Keratinocyte (primary cell): Measurements from ENCODE around the gene PHLPP2. TPM values are rescaled to one million over a fixed set of nuclear protein-coding genes. Genes with fewer than 3 reads are reported as not detected.

ENCODE experiments used
- DNase-seq: peaks from one replicate; pipeline ENCODE4 v3.0.0-alpha.2; 2011; ENCODE audit warnings: low read depth, missing footprints, low spot score
- FAIRE-seq: peaks from 2 replicates; lab custom pipeline; 2011; peaks lifted over from hg19 to GRCh38; lab: Jason Lieb, UNC
- H2AFZ ChIP-seq: 2 replicates; pipeline ENCODE4 v1.6.0; 2012; ENCODE audit warnings: low read length, control low read depth, inconsistent platforms; ENCODE audit not compliant: control insufficient read depth
- H3K27ac ChIP-seq: 2 replicates; pipeline ENCODE4 v1.5.1; 2011; ENCODE audit warnings: low read length; ENCODE audit not compliant: control insufficient read depth, insufficient read depth
- H3K27me3 ChIP-seq: 3 replicates; pipeline ENCODE4 v1.6.0; 2011; ENCODE audit warnings: low read length; ENCODE audit not compliant: control insufficient read depth, insufficient read depth; ENCODE audit errors: extremely low read depth
- H3K36me3 ChIP-seq, 2 experiments: 2 replicates in 1 of 2; 3 replicates in 1 of 2; pipeline ENCODE4 v1.5.1; 2011; ENCODE audit warnings: low read length in 2 of 2, mild to moderate bottlenecking in 1 of 2; ENCODE audit not compliant: control insufficient read depth in 2 of 2, insufficient read depth in 2 of 2; ENCODE audit errors: extremely low read depth in 1 of 2
- H3K4me1 ChIP-seq: 3 replicates; pipeline ENCODE4 v1.5.1; 2011; ENCODE audit warnings: low read length; ENCODE audit not compliant: control insufficient read depth, insufficient read depth; ENCODE audit errors: extremely low read depth
- H3K4me2 ChIP-seq: 3 replicates; pipeline ENCODE4 v1.6.0; 2011; ENCODE audit warnings: low read depth, low read length; ENCODE audit not compliant: control insufficient read depth, insufficient read depth; ENCODE audit errors: extremely low read depth
- H3K4me3 ChIP-seq, 3 experiments: fragments of 200-600 bp in 1 of 3; sonication (generic) in 1 of 3; 2 replicates in 2 of 3; 3 replicates in 1 of 3; pipeline ENCODE4 v1.5.1; 2011 to 2016; ENCODE audit warnings: low read length in 3 of 3, mild to moderate bottlenecking in 3 of 3, control low read depth in 2 of 3, inconsistent platforms in 1 of 3, low read depth in 1 of 3, mixed read lengths in 1 of 3, mixed run types in 1 of 3, moderate library complexity in 1 of 3; ENCODE audit not compliant: control insufficient read depth in 2 of 3, insufficient read depth in 2 of 3; ENCODE audit errors: extremely low read depth in 1 of 3
- H3K79me2 ChIP-seq: 2 replicates; pipeline ENCODE4 v1.6.0; 2012; ENCODE audit warnings: low read length; ENCODE audit not compliant: control insufficient read depth, insufficient read depth
- H3K9ac ChIP-seq: 3 replicates; pipeline ENCODE4 v1.6.0; 2011; ENCODE audit warnings: low read length; ENCODE audit not compliant: control insufficient read depth, insufficient read depth; ENCODE audit errors: extremely low read depth
- H3K9me1 ChIP-seq: 3 replicates; pipeline ENCODE4 v1.6.0; 2011; ENCODE audit warnings: low read length; ENCODE audit not compliant: control insufficient read depth, insufficient read depth; ENCODE audit errors: extremely low read depth
- H3K9me3 ChIP-seq: 2 replicates; pipeline ENCODE4 v1.5.1; 2012; ENCODE audit warnings: low read depth, low read length; ENCODE audit not compliant: control insufficient read depth
- H4K20me1 ChIP-seq: 3 replicates; pipeline ENCODE4 v1.6.0; 2011; ENCODE audit warnings: low read length; ENCODE audit not compliant: control insufficient read depth, insufficient read depth; ENCODE audit errors: extremely low read depth
- EZH2 ChIP-seq: IDR thresholded peaks from one replicate; pipeline ENCODE4 v1.6.1; 2012; ENCODE audit warnings: inconsistent platforms, mild to moderate bottlenecking, low read length, moderate library complexity
- dilution Hi-C: fragments of 300-500 bp; cut with MboI; formaldehyde crosslinking; loops from one replicate; pipeline ENCODE4 v1.7.0; 2020; ENCODE audit warnings: low sequenced_read_pairs; ENCODE audit not compliant: extremely low pct_ligation_motif_present
- polyA minus RNA-seq, 3 experiments: library from RNA; depleted of rRNA, polyadenylated mRNA; stranded (reverse); fragments of >200 nt; gene quantifications; 1 replicate in 1 of 3; 2 replicates in 1 of 3; 3 replicates in 1 of 3; pipeline ENCODE4 v1.2.3, GENCODE V29; 2011
- polyA plus RNA-seq, 5 experiments: library from polyadenylated mRNA; depleted of rRNA in 3 of 5; stranded (reverse) in 3 of 5; stranded (forward) in 1 of 5; unstranded in 1 of 5; fragments of >200 nt; gene quantifications; 1 replicate in 1 of 5; 2 replicates in 3 of 5; 3 replicates in 1 of 5; pipeline versions ENCODE4 v1.2.1 to v1.2.3, GENCODE V29; 2011 to 2012; ENCODE audit warnings: missing spikeins in 2 of 5, low read depth in 1 of 5, low replicate concordance in 1 of 5
- TF ChIP-seq, protein P1 (sequence below), 3 experiments: IDR thresholded peaks in 1 of 3; conservative IDR thresholded peaks in 1 of 3; optimal IDR thresholded peaks in 1 of 3; 2 replicates in 2 of 3; 3 replicates in 1 of 3; pipeline versions ENCODE3 to v1.5.1; 2011; ENCODE audit warnings: low read length in 3 of 3, mild to moderate bottlenecking in 3 of 3, moderate library complexity in 2 of 3, control low read depth in 1 of 3, inconsistent platforms in 1 of 3; ENCODE audit not compliant: insufficient read depth in 2 of 3; ENCODE audit errors: extremely low read depth in 1 of 3

PHLPP2 gene
- 6.0 to 7.6 TPM (median 6.5 TPM) in 3 replicates for polyA plus RNA-seq
- polyA plus RNA-seq (2011; ENCODE audit: low read depth), result 1.4 TPM
- 2.6 and 4.6 TPM in 2 replicates for polyA plus RNA-seq (2011; cell fraction: cytosol; rRNA removed)
- 11.4 and 14.0 TPM in 2 replicates for polyA plus RNA-seq (2011; cell fraction: nucleus; rRNA removed)
- 1.8 and 4.5 TPM in 2 replicates for polyA plus RNA-seq (2012; ENCODE audit: low replicate concordance)
- polyA minus RNA-seq, result 13.3 to 19.7 TPM (median 15.0 TPM) in 3 replicates
- 9.0 TPM for polyA minus RNA-seq (2011; cell fraction: cytosol; rRNA and poly(A)+ RNA removed)
- polyA minus RNA-seq (2011; cell fraction: nucleus; rRNA and poly(A)+ RNA removed), result 15.9 and 23.0 TPM in 2 replicates

GRCh38 chr16:71724320-71724751 is at the start of gene PHLPP2:
TSS of gene PHLPP2 (minus strand) at chr16:71724701. CDS start at chr16:71714795, 9,906 bp downstream.
- DNase-seq (no peak), FAIRE-seq (no peak)
- Histone ChIP-seq H2AFZ (peak within 1 kb of the TSS; percentile 15), H3K9me3 (no peaks in the 10 kb centered on the region), H3K27ac (peak within 1 kb of the TSS; percentile 50), H3K4me2 (peak within 1 kb of the TSS; percentile 85), H3K9me1 (no peaks in the 10 kb centered on the region), H3K36me3 (peaks cover 0 to 3% of the 10 kb centered on the region in 2 experiments), H3K27me3 (peaks cover 4% of the 10 kb centered on the region), H3K79me2 (peaks cover 24% of the 10 kb centered on the region), H3K4me1 (peaks cover 11% of the 10 kb centered on the region), H3K9ac (peak within 1 kb of the TSS; percentile 69), H3K4me3 (peak within 1 kb of the TSS; percentile 72 to 92 (median 83)), H4K20me1 (no peaks in the 10 kb centered on the region)
- TF ChIP-seq, protein P1, sequence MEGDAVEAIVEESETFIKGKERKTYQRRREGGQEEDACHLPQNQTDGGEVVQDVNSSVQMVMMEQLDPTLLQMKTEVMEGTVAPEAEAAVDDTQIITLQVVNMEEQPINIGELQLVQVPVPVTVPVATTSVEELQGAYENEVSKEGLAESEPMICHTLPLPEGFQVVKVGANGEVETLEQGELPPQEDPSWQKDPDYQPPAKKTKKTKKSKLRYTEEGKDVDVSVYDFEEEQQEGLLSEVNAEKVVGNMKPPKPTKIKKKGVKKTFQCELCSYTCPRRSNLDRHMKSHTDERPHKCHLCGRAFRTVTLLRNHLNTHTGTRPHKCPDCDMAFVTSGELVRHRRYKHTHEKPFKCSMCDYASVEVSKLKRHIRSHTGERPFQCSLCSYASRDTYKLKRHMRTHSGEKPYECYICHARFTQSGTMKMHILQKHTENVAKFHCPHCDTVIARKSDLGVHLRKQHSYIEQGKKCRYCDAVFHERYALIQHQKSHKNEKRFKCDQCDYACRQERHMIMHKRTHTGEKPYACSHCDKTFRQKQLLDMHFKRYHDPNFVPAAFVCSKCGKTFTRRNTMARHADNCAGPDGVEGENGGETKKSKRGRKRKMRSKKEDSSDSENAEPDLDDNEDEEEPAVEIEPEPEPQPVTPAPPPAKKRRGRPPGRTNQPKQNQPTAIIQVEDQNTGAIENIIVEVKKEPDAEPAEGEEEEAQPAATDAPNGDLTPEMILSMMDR (optimal IDR thresholded peaks at IDR 0.05 in 1 of 3, IDR thresholded peaks at IDR 0.05 in 1 of 3, conservative IDR thresholded peaks at IDR 0.05 in 1 of 3; ENCODE audit: extremely low read depth in 1 of 3, insufficient read depth in 2 of 3, low read length in 3 of 3), result no peak
- TF ChIP-seq EZH2, result no peak
- dilution Hi-C loops, result no loop called here

DNA sequence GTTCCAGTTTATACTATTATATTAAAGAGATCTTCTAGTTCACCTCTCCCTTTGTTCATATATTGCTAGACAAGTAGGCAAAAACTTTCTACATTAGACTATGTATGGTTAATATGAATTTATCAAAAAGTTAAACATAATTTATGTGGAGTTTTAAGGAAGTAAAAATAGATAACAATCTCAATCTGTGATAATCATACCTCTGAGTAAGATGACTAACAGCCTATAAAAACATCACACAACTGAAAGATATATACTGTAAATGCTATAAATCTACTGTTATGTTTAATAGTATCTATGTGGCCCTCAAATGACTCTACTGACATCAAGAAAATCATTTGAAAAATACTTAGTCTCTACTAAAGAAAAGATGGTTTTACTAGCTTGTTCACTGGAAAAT is 47.1 kb upstream of the PHLPP2 start:
- Histone ChIP-seq H3K9ac (no peak overlapping the region), H3K9me3 (no peaks in the 10 kb centered on the region), H3K27ac (no peak overlapping the region), H4K20me1 (no peaks in the 10 kb centered on the region), H2AFZ (no peak overlapping the region), H3K4me2 (no peak overlapping the region), H3K9me1 (no peaks in the 10 kb centered on the region), H3K27me3 (no peaks in the 10 kb centered on the region), H3K4me1 (no peaks in the 10 kb centered on the region), H3K79me2 (peaks cover 9% of the 10 kb centered on the region), H3K36me3 (peaks cover 11 to 12% of the 10 kb centered on the region in 2 experiments), H3K4me3 (no peak overlapping the region)
- TF ChIP-seq, protein P1 (optimal IDR thresholded peaks at IDR 0.05 in 1 of 3, IDR thresholded peaks at IDR 0.05 in 1 of 3, conservative IDR thresholded peaks at IDR 0.05 in 1 of 3; ENCODE audit: extremely low read depth in 1 of 3, insufficient read depth in 2 of 3, low read length in 3 of 3), result no peak
- TF ChIP-seq EZH2, result no peak
- FAIRE-seq (no peak), DNase-seq (no peak)
- dilution Hi-C loops, result no loop called here
